HG03066 (cell line): ENCODE measurements around the gene TUBAL3.
A peak's percentile ranks its signal among the peaks of the same experiment; 100 is the strongest.
"Not testable (repeated sequence)": the region's sequence is repeated elsewhere in the genome, so short reads cannot be mapped to it uniquely, and the experiment has no call there.

ENCODE experiments used
- ATAC-seq: cut with Tn5 transposase; IDR thresholded peaks from one replicate; pipeline ENCODE4 v1.9.1; 2021; ENCODE audit warnings: low read depth; ENCODE audit not compliant: unreplicated experiment

Gene TUBAL3

DNA sequence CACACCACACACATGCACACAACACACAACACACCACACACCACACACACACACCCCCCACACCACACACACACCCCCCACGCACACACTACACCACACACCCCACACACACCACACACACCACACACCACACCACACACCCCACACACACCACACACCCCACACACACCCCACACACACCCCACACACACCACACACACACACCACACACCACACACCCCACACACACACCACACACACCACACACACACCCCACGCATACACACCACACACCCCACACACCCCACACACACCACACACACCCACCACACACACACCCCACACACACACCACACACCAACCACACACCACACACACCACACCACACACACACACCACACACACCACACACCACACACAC is 23.4 kb downstream of the TUBAL3 start:
- no peak for ATAC-seq

DNA sequence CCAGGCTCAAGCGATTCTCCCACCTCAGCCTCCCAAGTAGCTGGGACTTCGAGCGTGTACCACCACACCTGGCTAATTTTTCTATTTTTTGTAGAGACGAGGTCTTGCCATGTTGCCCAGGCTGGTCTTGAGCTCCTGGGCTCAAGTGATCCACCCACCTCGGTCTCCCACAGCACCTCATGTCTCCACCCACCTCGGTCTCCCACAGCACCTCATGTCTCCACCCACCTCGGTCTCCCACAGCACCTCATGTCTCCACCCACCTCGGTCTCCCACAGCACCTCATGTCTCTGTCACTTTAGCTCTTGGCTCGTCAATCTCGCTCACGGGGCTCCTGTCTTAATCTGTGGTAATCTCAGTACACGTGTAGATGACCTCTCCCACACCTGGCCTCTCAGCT is 24.2 kb downstream of the TUBAL3 start:
- not testable (repeated sequence) for ATAC-seq

DNA sequence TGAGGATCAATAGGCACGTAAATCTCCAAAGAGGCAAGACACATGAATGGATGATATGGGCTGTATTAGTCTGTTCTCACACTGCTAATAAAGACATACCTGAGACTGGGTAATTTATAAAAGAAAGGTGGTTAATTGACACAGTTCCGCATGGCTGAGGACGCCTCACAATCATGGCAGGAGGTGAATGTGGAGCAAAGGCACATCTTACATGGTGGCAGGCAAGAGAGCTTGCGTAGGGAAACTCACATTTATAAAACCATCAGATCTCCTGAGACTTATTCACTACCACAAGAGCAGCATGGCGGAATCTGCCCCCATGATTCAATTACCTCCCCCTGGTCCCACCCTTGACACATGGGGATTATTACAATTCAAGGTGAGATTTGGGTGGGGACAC is 25.4 kb downstream of the TUBAL3 start:
- not testable (repeated sequence) for ATAC-seq

- ATAC-seq: no peak
Observed at GRCh38 chr10:5376450-5376849, 28.2 kb downstream of the TUBAL3 start.

- ATAC-seq: no peak
Observed at GRCh38 chr10:5373891-5374611, 30.6 kb downstream of the TUBAL3 start.

- no peak for ATAC-seq
Observed at GRCh38 chr10:5373307-5373706, 31.3 kb downstream of the TUBAL3 start.

DNA sequence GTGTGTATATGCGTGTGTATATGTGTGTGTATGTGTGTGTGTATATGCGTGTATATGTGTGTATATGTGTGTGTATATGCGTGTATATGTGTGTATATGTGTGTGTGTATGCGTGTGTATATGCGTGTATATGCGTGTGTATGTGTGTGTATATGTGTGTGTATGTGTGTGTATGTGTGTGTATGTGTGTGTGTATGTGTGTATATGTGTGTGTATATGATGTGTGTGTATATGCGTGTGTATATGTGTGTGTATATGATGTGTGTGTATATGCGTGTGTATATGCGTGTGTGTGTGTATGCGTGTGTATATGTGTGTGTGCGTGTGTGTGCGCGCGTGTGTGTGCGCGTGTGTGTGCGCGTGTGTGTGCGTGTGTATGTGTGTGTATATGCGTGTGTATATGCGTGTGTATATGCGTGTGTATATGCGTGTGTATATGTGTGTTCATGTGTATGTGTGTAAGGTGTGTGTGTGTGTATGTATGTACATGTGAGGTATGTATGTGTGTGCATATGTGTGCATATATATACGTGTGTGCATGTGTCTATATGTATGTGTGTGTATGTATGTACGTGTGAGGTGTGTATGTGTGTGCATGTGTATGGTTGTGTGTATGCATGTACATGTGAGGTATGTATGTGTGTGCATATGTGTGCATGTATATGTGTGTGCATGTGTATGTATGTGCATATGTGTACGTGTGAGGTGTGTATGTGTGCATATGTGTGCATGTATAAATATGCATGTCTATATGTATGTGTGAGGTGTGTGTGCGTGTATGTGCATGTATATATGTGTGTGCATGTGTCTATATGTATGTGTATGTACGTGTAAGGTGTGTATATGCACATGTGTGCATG is 33.9 kb downstream of the TUBAL3 start:
- no peak for ATAC-seq

DNA sequence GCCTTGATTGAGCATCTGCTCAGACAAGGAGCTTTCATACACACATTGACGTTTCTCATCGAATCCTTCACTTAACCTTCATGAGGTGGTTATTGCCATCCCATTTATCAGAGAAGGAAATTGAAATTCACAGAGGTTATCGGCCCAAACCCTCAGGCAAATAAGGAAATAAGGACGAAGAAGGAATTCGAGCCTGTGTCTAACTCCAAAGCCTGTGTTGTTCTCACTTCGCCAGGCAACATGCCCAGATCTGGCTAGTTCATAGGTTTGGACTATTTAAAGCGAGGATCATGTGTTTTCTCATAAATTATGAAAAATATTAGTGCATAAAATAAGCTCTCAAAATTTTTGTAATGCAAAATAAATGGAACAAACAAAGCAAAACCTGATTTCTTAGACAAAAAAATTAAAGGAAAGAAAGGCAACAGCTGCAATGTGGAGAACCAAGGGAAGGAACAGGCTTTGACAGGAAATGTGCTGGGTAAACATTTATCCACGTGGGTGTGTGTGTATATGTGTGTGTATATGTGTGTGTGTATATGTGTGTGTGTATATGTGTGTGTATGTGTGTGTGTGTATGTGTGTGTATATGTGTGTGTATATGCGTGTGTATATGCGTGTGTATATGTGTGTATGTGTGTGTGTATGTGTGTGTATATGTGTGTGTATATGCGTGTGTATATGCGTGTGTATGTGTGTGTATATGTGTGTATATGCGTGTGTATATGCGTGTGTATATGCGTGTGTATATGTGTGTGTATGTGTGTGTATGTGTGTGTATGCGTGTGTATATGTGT is 35.1 kb downstream of the TUBAL3 start:
- no peak for ATAC-seq

DNA sequence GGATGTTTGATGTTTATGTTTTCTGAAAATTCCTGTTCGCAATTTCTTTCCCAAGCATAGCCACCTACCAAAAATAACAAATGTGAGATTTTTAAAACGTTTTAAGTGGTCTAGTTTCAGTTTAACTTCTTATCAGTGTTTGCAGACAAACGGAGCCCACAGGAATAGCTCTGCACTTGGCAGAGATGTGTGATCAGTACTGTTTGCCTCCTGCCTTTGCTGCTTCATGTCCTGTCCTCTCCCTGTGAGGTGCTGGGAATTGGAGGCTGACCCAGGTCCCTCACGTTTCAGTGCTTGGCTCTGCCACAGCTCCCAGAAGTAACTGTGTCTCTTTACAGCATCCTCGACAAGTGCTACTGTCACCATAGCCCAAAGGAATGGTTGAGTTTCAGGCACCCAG is 38.7 kb downstream of the TUBAL3 start:
- ATAC-seq: no peak

DNA sequence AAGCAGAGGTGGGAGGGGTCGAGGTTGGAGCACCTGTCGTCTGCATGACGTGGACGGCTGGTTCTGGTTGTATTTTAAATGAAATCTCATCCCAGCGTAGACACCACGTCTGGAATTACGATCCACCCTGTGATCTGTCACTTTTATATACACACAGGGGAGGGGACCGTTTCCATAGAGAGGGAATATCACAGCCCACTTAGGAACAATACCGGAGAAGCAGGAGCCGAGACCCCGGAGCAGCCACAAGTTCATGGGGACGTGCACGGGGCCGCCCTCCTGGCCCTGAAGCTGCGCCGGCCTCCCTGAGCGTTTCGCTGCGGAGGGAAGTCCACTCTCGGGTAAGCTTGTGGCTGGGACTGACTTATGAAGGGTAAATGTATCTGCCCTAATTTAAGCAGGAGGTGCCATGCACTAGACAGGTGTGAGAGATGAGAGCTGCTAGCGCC is 39.7 kb downstream of the TUBAL3 start, which contains the start of gene UCN3:
UCN3 (plus strand) TSS at position 77 of the 449 bp plus-strand sequence. CDS start 8,755 bp downstream, outside the sequence.
- ATAC-seq: no peak

DNA sequence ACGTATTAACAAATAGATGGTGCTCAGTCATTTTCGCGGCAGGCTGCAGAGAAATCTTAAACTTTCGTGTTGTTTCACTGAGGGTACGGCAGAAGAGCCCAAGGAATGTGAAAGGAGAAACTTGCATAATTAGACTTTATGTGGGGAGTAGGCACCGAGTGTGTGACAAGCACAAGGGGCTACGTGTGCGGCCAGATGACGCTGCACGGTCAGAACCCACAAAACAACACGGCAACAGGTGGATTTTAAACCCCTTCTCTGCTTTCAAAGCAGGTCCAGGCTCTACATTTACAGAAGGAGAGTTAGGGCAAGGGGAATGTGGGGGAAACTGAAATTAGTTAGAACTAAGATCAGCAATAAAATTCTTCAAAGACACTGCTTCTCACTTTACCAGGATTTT is 40.3 kb downstream of the TUBAL3 start:
- ATAC-seq: no peak

DNA sequence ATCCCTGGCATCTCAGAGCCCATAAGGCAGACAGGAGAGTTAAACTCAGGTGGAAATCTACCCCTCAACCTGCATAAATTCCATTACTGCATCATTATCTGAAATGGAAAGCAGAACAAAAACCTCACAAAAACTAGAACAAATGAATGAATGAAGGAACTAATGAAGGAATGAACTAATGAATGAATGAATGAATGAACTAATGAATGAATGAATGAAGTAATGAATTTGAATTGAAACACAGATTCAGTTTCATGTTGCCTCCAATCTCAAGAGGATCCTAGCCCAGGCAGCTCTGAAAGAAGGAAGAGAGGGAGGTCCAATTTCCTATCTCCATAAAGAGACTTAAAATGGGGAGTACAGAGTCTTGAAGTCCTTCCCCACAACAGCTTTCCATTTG is 41.8 kb downstream of the TUBAL3 start:
- no peak for ATAC-seq

GRCh38 chr10:5361966-5362365 is 42.7 kb downstream of the TUBAL3 start:
- no peak for ATAC-seq

- ATAC-seq: no peak
Observed at GRCh38 chr10:5360318-5360915, 44.2 kb downstream of the TUBAL3 start.

DNA sequence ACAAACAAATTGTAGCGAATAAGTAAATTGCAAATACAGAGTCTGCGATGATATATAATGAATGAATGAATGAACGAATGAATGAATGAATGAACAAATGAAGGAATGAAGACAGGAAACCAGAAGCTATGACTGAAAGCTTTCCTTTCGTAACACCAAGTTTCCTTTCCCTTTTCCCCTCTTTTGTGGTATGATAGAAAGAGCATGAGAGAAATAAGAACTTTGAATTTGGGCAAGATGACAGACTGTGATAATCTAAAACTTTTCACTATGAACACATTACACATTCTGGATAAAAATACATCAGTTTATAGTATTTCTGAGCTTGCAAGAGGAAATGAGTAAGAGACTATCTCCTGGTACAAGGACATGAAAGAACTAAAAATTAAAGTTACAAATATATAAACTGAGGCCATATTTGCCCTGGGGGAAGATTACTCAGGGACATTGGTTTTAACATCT is 48.3 kb downstream of the TUBAL3 start:
- ATAC-seq: no peak

DNA sequence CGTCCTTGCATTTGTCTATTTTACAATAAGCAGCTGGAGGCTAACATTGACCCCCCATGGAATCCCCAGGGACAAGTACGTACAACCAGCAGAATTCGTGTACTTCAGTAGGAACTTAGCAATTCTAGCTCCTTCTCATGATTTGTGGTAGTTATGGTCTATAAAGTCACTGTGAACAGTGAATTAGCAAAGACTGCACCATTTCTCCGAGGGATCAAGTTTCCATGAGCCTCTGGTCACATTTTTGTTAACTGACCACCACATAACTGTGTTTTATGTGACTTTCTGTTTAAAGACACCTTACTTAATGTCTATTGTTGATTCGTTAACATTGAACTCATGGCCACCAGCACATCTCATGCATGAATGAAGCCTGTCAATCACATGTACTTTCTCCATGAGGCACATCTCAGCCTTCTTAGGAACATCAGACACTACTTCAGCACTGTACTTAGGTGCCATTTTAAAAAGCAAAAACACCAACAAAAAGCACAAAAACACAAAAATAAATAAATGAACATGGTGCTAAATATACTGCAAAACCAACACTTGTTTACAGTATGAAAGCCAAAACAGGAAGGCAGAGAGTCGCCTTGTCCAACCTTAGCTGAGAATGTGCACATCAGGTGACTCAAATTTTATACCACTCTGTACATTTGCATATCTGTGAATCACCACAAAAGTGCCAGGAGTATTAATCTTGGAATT is 48.9 kb downstream of the TUBAL3 start:
- no peak for ATAC-seq

- ATAC-seq: peak; percentile 78
Observed at GRCh38 chr10:5354068-5354467, 50.6 kb downstream of the TUBAL3 start.

DNA sequence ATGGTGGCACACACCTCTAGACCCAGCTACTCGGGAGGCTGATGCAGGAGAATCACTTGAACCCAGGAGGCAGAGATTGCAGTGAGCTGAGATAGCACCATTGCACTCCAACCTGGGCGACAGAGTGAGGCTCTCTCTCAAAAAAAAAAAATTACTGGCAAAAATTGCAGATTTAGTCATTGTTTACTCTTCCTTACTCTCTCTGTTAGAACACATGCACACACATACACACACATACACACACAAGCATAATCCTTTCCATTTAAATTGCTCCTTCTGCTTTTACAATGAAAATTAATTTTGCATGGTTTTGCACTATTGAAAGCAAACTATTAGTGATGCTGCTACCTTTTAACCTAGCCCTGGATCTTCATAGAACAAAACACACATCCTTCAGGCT is 55.3 kb downstream of the TUBAL3 start:
- no peak for ATAC-seq

GRCh38 chr10:5346881-5347280 is 57.7 kb downstream of the TUBAL3 start:
- ATAC-seq: no peak

GRCh38 chr10:5344746-5345145 is 59.9 kb downstream of the TUBAL3 start:
- ATAC-seq: no peak
